Measurements from ENCODE around the gene KIAA1217. TPM values are rescaled to one million over a fixed set of nuclear protein-coding genes. Genes with fewer than 3 reads are reported as not detected.

The KIAA1217 gene
- total and polyA plus RNA-seq, 2 of the 4 experiments (the other 2 are of a cell fraction) = 3.4 to 4.4 TPM

GRCh38 chr10:24242562-24242961 is 33.6 kb downstream of the KIAA1217 start:
- in situ Hi-C loops (cut with MboI; ENCODE audit: low sequenced_read_pairs) = no loop called here
- Histone ChIP-seq H3K9me3 (ENCODE audit: control insufficient read depth, insufficient read depth, low read length) (no peaks in the 10 kb centered on the region), H2BK120ac (ENCODE audit: low read depth, low read length) (no peak overlapping the region), H3K4me3 (ENCODE audit: insufficient read depth, low read depth, low read length) (no peak overlapping the region), H3K56ac (ENCODE audit: extremely low read depth, insufficient read depth, low read length) (no peak overlapping the region), H3K79me1 (ENCODE audit: low read depth in 1 of 2, low read length in 2 of 2) (no peaks in the 10 kb centered on the region), H3K36me3 (ENCODE audit: control insufficient read depth, insufficient read depth, low read length) (no peaks in the 10 kb centered on the region), H2BK15ac (ENCODE audit: low read depth, low read length) (no peak overlapping the region), H3K14ac (replicated peaks; ENCODE audit: low read depth, low read length) (no peak overlapping the region), H3K4me1 (ENCODE audit: control insufficient read depth, insufficient read depth, low read length) (no peaks in the 10 kb centered on the region), H2AK5ac (ENCODE audit: low read depth, low read length) (no peak overlapping the region), H4K8ac (ENCODE audit: low read depth in 2 of 2, low read length in 2 of 2) (no peak overlapping the region), H3K23ac (ENCODE audit: low read depth, low read length) (no peak overlapping the region), H3K4ac (ENCODE audit: low read depth, low read length) (no peak overlapping the region), H2AK9ac (replicated peaks; ENCODE audit: low read depth, low read length, poor library complexity) (no peak overlapping the region), H4K91ac (ENCODE audit: insufficient read depth, low read depth, low read length) (no peak overlapping the region), H3K4me2 (ENCODE audit: low read depth, low read length) (no peak overlapping the region), H3K9me1 (ENCODE audit: insufficient read depth, low read length) (no peaks in the 10 kb centered on the region), H2BK5ac (ENCODE audit: low read depth, low read length, poor library complexity, severe bottlenecking) (no peak overlapping the region), H2AFZ (replicated peaks; ENCODE audit: low read length, poor library complexity) (no peak overlapping the region), H4K20me1 (ENCODE audit: insufficient read depth, low read length) (no peaks in the 10 kb centered on the region), H2BK20ac (ENCODE audit: low read depth, low read length) (no peak overlapping the region), H4K5ac (ENCODE audit: low read depth, low read length) (no peak overlapping the region), H3K18ac (ENCODE audit: low read depth, low read length) (no peak overlapping the region), H3K27me3 (ENCODE audit: control insufficient read depth, insufficient read depth, low read length) (peaks cover 4% of the 10 kb centered on the region), H3K27ac (ENCODE audit: insufficient read depth, low read length) (no peak overlapping the region), H3K9ac (ENCODE audit: low read depth, low read length) (no peak overlapping the region)
- no TSS peak for BruUV-seq (replicated peaks)
- DNase-seq (no peak), ATAC-seq (ENCODE audit: low read depth) (no peak)
- POLR2A ChIA-PET (ENCODE audit: unreplicated experiment) = no interaction called here
- dilution Hi-C loops (cut with HindIII; ENCODE audit: low sequenced_read_pairs, unreplicated experiment) = no loop called here
- CTCF ChIA-PET = no interaction called here
- intact Hi-C loops (cut with micrococcal nuclease) = no loop called here
- 71% methylated on average over 2 of the region's 4 CpGs; no CpG with 5 or more reads in 1 of the 2 experiments for WGBS, 2 experiments (ENCODE audit: extremely low coverage in 2 of 2, insufficient read length in 1 of 2)
- TF ChIP-seq FOS (IDR thresholded peaks at IDR 0.05; ENCODE audit: low read depth, low read length) = no peak
- TF ChIP-seq CHD1 (IDR thresholded peaks at IDR 0.05; ENCODE audit: low read depth, low read length) = no peak
- TF ChIP-seq RCOR1 (IDR thresholded peaks at IDR 0.05; ENCODE audit: insufficient replicate concordance, low read length) = no peak
- no peak for TF ChIP-seq MAFK (IDR thresholded peaks at IDR 0.05; ENCODE audit: low read depth, low read length)
- TF ChIP-seq NFE2L2 (IDR thresholded peaks at IDR 0.05; ENCODE audit: low read depth, low read length) = no peak
- no peak for TF ChIP-seq MAZ (IDR thresholded peaks at IDR 0.05; ENCODE audit: borderline replicate concordance, low read depth, low read length)
- no peak for TF ChIP-seq RFX5 (IDR thresholded peaks at IDR 0.05; ENCODE audit: low read depth, low read length)
- TF ChIP-seq RAD21 (IDR thresholded peaks at IDR 0.05; ENCODE audit: low read length) = no peak
- no peak for TF ChIP-seq SMC3 (IDR thresholded peaks at IDR 0.05; ENCODE audit: low read depth, low read length)
- no peak for TF ChIP-seq CEBPB (IDR thresholded peaks at IDR 0.05; ENCODE audit: low read depth, low read length)
- no peak for TF ChIP-seq ELK1 (IDR thresholded peaks at IDR 0.05; ENCODE audit: borderline replicate concordance, low read depth, low read length)
- TF ChIP-seq MXI1 (IDR thresholded peaks at IDR 0.05; ENCODE audit: borderline replicate concordance, low read depth, low read length) = no peak
- TF ChIP-seq USF2 (IDR thresholded peaks at IDR 0.05; ENCODE audit: low read depth, low read length) = no peak
- TF ChIP-seq CTCF (conservative IDR thresholded peaks at IDR 0.05; ENCODE audit: low read depth, low read length) = no peak
- TF ChIP-seq POLR2A (IDR thresholded peaks at IDR 0.05; ENCODE audit: low read depth, low read length) = no peak
- TF ChIP-seq BHLHE40 (IDR thresholded peaks at IDR 0.05; ENCODE audit: low read depth, low read length) = no peak
